Skin epidermis (tissue), 12 donors: ENCODE results near the gene POLR1B.

Experiments used
- H3K27ac ChIP-seq, 21 experiments: fragments of 200-600 bp; sonication (generic) in 11 of 21; one replicate each; pipeline ENCODE4 v1.5.0; 2020; ENCODE audit warnings: mild to moderate bottlenecking in 3 of 21, inconsistent platforms in 2 of 21, moderate library complexity in 2 of 21
- H3K4me3 ChIP-seq, 7 experiments: fragments of 200-600 bp; sonication (generic) in 2 of 7; one replicate each; pipeline ENCODE4 v1.5.0; 2020; ENCODE audit warnings: inconsistent platforms in 2 of 7, mild to moderate bottlenecking in 2 of 7, moderate library complexity in 1 of 7

POLR1B gene

DNA sequence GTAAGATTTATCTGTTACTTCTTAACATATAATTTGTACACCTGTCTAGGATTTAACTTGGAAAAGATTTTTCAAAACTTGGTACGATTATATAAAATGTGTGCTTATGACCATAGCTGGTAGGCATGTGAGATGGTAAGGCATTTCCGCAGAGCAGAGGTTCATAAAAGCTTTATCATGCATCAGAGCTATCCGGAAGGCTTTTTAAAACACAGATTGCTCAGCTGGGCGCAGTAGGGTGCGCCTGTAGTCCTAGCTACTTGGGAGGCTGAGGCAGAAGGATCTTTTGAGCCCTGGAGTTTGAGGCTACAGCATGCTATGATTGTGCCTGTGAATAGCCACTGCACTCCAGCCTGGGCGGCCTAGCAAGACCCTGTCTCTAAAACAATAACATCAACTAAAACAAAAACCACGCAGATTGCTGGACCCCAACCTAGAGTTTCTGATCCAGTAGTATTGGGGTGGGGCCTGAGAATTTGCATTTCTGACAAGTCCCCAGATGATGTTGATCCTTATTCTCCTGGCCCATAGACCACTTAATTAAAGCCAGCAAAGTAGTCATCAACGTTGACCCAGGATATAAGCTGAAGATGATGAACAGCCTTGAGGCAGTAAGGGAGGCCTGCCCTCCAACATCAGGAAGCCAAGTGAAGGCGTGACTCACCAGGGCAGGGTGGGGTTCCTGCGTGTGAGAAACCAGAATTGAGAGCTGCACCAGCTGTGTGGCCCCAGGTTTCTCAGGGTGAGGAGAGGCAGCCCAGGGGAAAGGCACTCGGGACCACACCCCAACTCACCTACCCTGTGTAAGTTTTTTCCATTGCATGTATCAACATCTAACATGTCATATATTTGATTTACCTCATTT, 81.9 kb downstream of the POLR1B start:
- Histone ChIP-seq H3K27ac (peak overlapping the region in 10 of 21 experiments; percentile 10 to 80 (median 52)), H3K4me3 (no peak overlapping the region)

DNA sequence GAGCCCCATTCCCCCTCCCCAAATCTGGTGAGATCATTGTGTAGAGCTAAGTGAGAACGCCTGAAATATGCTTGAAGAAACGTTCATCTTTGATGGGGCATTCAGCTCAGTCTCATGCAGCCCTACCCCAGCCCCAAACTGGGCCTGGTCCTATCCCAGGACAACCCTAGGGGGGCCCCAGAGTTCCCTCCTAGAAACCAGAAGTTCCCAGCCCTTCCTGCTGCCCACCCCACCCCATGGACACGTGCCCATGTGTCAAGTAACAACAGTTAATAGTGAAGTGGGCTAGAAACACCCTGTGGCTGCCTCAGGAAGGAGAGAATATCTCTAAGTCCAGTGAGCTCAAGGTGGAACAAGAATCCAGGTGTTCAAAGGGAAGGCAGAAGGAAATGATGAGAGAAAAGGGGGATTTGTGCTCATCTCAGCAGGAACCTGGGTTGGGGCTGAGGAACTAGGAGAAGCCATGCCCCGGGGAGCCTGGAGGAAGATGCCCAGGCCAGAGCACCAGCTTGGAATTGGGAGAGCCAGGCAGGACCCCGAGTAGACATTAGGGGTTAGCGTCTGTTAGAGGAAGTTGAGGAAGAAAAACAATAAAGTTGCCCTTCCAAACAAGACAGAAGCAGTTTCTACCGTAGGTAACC, 83.3 kb downstream of the POLR1B start:
- Histone ChIP-seq H3K4me3 (no peak overlapping the region), H3K27ac (peak overlapping the region in 10 of 21 experiments; percentile 31 to 88 (median 80))

DNA sequence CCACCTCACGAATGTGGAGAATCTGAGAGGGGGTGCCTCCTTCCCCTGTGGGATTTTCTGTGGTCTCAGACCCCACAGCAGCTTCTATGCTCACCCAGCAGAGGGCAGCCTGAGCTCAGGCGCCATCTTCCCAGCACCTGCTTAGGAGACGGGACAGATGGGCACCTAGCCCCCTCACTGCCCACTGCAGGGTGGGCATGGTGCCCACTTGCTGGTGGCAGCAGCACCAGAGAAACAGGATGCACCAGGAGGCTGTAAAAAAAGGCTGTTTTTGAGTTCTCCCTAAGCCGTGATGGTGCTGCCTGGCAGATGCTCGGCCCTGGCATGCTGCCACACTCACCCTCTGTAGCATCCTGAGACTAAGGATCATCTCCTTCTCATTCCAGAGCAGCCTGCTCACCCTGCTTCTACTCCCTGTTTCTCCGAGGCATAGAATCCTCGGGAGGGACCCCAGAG, 84.4 kb downstream of the POLR1B start:
- H3K27ac ChIP-seq, result peak overlapping the region in 20 of 21 experiments; percentile 5 to 88 (median 72)
- H3K4me3 ChIP-seq, result peak overlapping the region in 1 of 7 experiments; percentile 13
